Mesendoderm (in vitro differentiated cells): ENCODE data around the gene PRLH.
A peak's percentile ranks its signal among the peaks of the same experiment; 100 is the strongest.

Experiments used
- DNase-seq: peaks from one replicate; pipeline ENCODE4 v3.0.0; 2013
- H2AK5ac ChIP-seq: 2 replicates; pipeline ENCODE4 v1.6.1; 2013; ENCODE audit warnings: low read length, inconsistent platforms
- H2BK120ac ChIP-seq: 2 replicates; pipeline ENCODE4 v1.6.1; 2013; ENCODE audit warnings: low read depth, mild to moderate bottlenecking, low read length, moderate library complexity, mixed read lengths
- H2BK15ac ChIP-seq: replicated peaks from 2 replicates; pipeline ENCODE4 v1.6.1; 2013; ENCODE audit warnings: low read depth, mild to moderate bottlenecking, moderate library complexity
- H2BK5ac ChIP-seq: 2 replicates; pipeline ENCODE4 v1.6.1; 2013; ENCODE audit warnings: low read length, inconsistent platforms
- H3K18ac ChIP-seq: 2 replicates; pipeline ENCODE4 v1.6.1; 2013; ENCODE audit warnings: mild to moderate bottlenecking, low read length, mixed read lengths
- H3K23ac ChIP-seq: one replicate; pipeline ENCODE4 v1.6.1; 2013; ENCODE audit warnings: low read length
- H3K27ac ChIP-seq: 2 replicates; pipeline ENCODE4 v1.5.1; 2013; ENCODE audit warnings: low read depth, mild to moderate bottlenecking, inconsistent platforms, low read length, moderate library complexity
- H3K27me3 ChIP-seq: 2 replicates; pipeline ENCODE4 v1.6.1; 2013; ENCODE audit warnings: low read length, control low read depth, mild to moderate bottlenecking, inconsistent platforms; ENCODE audit not compliant: insufficient read depth, poor library complexity
- H3K36me3 ChIP-seq: 2 replicates; pipeline ENCODE4 v1.6.1; 2013; ENCODE audit warnings: low read length, inconsistent platforms; ENCODE audit not compliant: control insufficient read depth, insufficient read depth
- H3K4ac ChIP-seq: one replicate; pipeline ENCODE4 v1.6.1; 2013; ENCODE audit warnings: low read depth, mild to moderate bottlenecking, low read length, moderate library complexity
- H3K4me1 ChIP-seq: 2 replicates; pipeline ENCODE4 v1.6.1; 2013; ENCODE audit warnings: low read depth, low read length, inconsistent platforms; ENCODE audit not compliant: control insufficient read depth
- H3K4me2 ChIP-seq: 2 replicates; pipeline ENCODE4 v1.6.1; 2013; ENCODE audit warnings: low read length
- H3K4me3 ChIP-seq: 2 replicates; pipeline ENCODE4 v1.5.1; 2013; ENCODE audit warnings: mild to moderate bottlenecking, low read length
- H3K56ac ChIP-seq: one replicate; pipeline ENCODE4 v1.6.1; 2013; ENCODE audit warnings: low read length
- H3K79me1 ChIP-seq: 2 replicates; pipeline ENCODE4 v1.6.1; 2013; ENCODE audit warnings: low read length, inconsistent platforms
- H3K79me2 ChIP-seq: 2 replicates; pipeline ENCODE4 v1.6.1; 2013; ENCODE audit warnings: mild to moderate bottlenecking, low read length; ENCODE audit not compliant: control insufficient read depth, insufficient read depth
- H3K9ac ChIP-seq: 2 replicates; pipeline ENCODE4 v1.6.1; 2013; ENCODE audit warnings: low read length, inconsistent platforms
- H4K5ac ChIP-seq: one replicate; pipeline ENCODE4 v1.6.1; 2013; ENCODE audit warnings: low read length
- H4K8ac ChIP-seq: one replicate; pipeline ENCODE4 v1.6.1; 2013; ENCODE audit warnings: low read depth, mild to moderate bottlenecking, control low read depth, low read length, moderate library complexity
- WGBS: extraction: QIAGEN DNeasy Blood & Tissue Kit; methylation state at CpG from one replicate; pipeline ENCODE4 v1.1.7; 2013; ENCODE audit warnings: low lambda C conversion rate, missing lambda C conversion rate; ENCODE audit not compliant: insufficient coverage; ENCODE audit errors: extremely low coverage; 5-methylcytosine and 5-hydroxymethylcytosine counted together

Gene PRLH

GRCh38 chr2:237599465-237600110 lies 33.2 kb downstream of the PRLH start:
- H4K8ac ChIP-seq: peak overlapping the region; percentile 28
- no peak overlapping the region for H3K23ac ChIP-seq
- H2BK120ac ChIP-seq: peak overlapping the region; percentile 82
- no peaks in the 10 kb centered on the region for H3K79me2 ChIP-seq
- H3K4me3 ChIP-seq: no peak overlapping the region
- H3K4me1 ChIP-seq: peaks cover 22% of the 10 kb centered on the region
- H2BK5ac ChIP-seq: peak overlapping the region; percentile 14
- no peak overlapping the region for H3K9ac ChIP-seq
- no peak overlapping the region for H3K4me2 ChIP-seq
- H3K56ac ChIP-seq: peak overlapping the region; percentile 71
- no peak overlapping the region for H2BK15ac ChIP-seq
- H3K27me3 ChIP-seq: no peaks in the 10 kb centered on the region
- H2AK5ac ChIP-seq: peak overlapping the region; percentile 39
- no peak for DNase-seq
- H3K27ac ChIP-seq: no peak overlapping the region
- no CpG with 5 or more reads among the region's 9 CpGs for WGBS
- peak overlapping the region; percentile 82 for H3K4ac ChIP-seq
- H3K36me3 ChIP-seq: no peaks in the 10 kb centered on the region
- no peak overlapping the region for H4K5ac ChIP-seq
- peak overlapping the region; percentile 76 for H3K18ac ChIP-seq
- no peaks in the 10 kb centered on the region for H3K79me1 ChIP-seq

- DNase-seq: no peak
- H3K4ac ChIP-seq: peak overlapping the region; percentile 82
- H3K56ac ChIP-seq: peak overlapping the region; percentile 71
- H3K27me3 ChIP-seq: no peaks in the 10 kb centered on the region
- peak overlapping the region; percentile 93 for H2AK5ac ChIP-seq
- no peak overlapping the region for H2BK15ac ChIP-seq
- H2BK5ac ChIP-seq: peak overlapping the region; percentile 52
- no peak overlapping the region for H3K23ac ChIP-seq
- no peak overlapping the region for H3K4me3 ChIP-seq
- no peaks in the 10 kb centered on the region for H3K79me2 ChIP-seq
- H3K4me1 ChIP-seq: peaks cover 20% of the 10 kb centered on the region
- H3K79me1 ChIP-seq: no peaks in the 10 kb centered on the region
- H3K9ac ChIP-seq: peak overlapping the region; percentile 4
- no peak overlapping the region for H3K27ac ChIP-seq
- peak overlapping the region; percentile 76 for H3K18ac ChIP-seq
- WGBS: no CpG with 5 or more reads among the region's 16 CpGs
- no peaks in the 10 kb centered on the region for H3K36me3 ChIP-seq
- no peak overlapping the region for H4K8ac ChIP-seq
- H3K4me2 ChIP-seq: no peak overlapping the region
- no peak overlapping the region for H4K5ac ChIP-seq
- peak overlapping the region; percentile 82 for H2BK120ac ChIP-seq
These were observed 34.0 kb downstream of the PRLH start for GRCh38 chr2:237600205-237600846.

DNA sequence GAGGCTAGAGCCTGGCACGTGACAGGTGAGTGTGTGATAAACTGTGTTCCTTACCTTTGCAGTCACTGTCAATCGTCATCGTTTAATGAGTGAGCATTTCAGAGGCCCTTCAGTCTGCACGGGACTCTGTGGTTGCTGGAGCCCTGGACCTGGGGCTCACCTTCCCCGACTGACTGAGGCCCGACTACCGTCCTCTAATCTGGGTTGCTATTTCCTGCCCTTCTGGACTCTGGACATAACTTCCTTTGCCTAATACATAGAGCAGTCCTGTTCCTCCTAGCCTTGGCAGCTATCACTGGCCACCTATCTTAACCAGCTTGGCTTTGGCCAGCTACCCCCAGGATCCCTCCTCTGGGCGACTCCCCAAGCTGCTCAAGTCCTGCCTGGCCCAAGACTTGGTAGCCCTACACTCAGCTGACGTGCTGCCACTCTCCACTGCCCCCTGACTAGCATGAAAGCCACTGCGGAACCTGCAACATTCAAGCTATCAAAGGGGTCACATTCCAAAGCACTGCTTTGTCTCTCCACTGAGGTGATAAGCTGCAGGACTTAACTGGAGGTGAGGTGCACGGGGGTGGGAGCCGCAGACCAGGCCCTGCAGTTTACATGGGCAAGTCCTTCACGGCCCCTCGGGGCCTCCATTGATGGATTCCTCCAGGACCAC lies 35.2 kb downstream of the PRLH start:
- H3K27me3 ChIP-seq: no peaks in the 10 kb centered on the region
- WGBS: no CpG with 5 or more reads among the region's 14 CpGs
- H3K79me1 ChIP-seq: no peaks in the 10 kb centered on the region
- H4K8ac ChIP-seq: no peak overlapping the region
- peaks cover 18% of the 10 kb centered on the region for H3K4me1 ChIP-seq
- H2BK120ac ChIP-seq: peak overlapping the region; percentile 48
- H4K5ac ChIP-seq: no peak overlapping the region
- H3K18ac ChIP-seq: peak overlapping the region; percentile 52
- peak overlapping the region; percentile 56 for H3K4ac ChIP-seq
- H3K9ac ChIP-seq: peak overlapping the region; percentile 54
- DNase-seq: peak; percentile 98
- H3K36me3 ChIP-seq: no peaks in the 10 kb centered on the region
- H3K27ac ChIP-seq: peak overlapping the region; percentile 54
- no peaks in the 10 kb centered on the region for H3K79me2 ChIP-seq
- peak overlapping the region; percentile 64 for H2BK5ac ChIP-seq
- no peak overlapping the region for H3K4me2 ChIP-seq
- peak overlapping the region; percentile 73 for H3K56ac ChIP-seq
- peak overlapping the region; percentile 97 for H2AK5ac ChIP-seq
- H2BK15ac ChIP-seq: no peak overlapping the region
- no peak overlapping the region for H3K4me3 ChIP-seq
- H3K23ac ChIP-seq: no peak overlapping the region

GRCh38 chr2:237602409-237602808 lies 36.0 kb downstream of the PRLH start:
- Histone ChIP-seq H3K23ac (no peak overlapping the region), H2AK5ac (peak overlapping the region; percentile 83), H3K4ac (peak overlapping the region; percentile 88), H3K79me1 (no peaks in the 10 kb centered on the region), H2BK5ac (peak overlapping the region; percentile 81), H3K18ac (peak overlapping the region; percentile 71), H3K4me3 (no peak overlapping the region), H3K9ac (peak overlapping the region; percentile 46), H3K27ac (no peak overlapping the region), H4K5ac (peak overlapping the region; percentile 61), H2BK120ac (peak overlapping the region; percentile 78), H4K8ac (no peak overlapping the region), H3K4me2 (no peak overlapping the region), H3K56ac (peak overlapping the region; percentile 76), H3K36me3 (no peaks in the 10 kb centered on the region), H3K27me3 (no peaks in the 10 kb centered on the region), H2BK15ac (no peak overlapping the region), H3K79me2 (no peaks in the 10 kb centered on the region), H3K4me1 (peaks cover 18% of the 10 kb centered on the region)
- WGBS: no CpG with 5 or more reads among the region's 7 CpGs
- peak; percentile 61 for DNase-seq

- peak overlapping the region; percentile 85 for H3K56ac ChIP-seq
- peak overlapping the region; percentile 2 for H3K23ac ChIP-seq
- H2BK120ac ChIP-seq: peak overlapping the region; percentile 78
These were observed 36.8 kb downstream of the PRLH start for GRCh38 chr2:237603049-237603717.

More at GRCh38 chr2:237603049-237603717, 36.8 kb downstream of the PRLH start:
- H3K79me1 ChIP-seq: no peaks in the 10 kb centered on the region
- no peaks in the 10 kb centered on the region for H3K36me3 ChIP-seq
- peak overlapping the region; percentile 90 for H2BK5ac ChIP-seq
- DNase-seq: no peak
- H2BK15ac ChIP-seq: peak overlapping the region; percentile 37
- no peak overlapping the region for H4K5ac ChIP-seq
- peak overlapping the region; percentile 98 for H3K4ac ChIP-seq
- peak overlapping the region; percentile 56 for H3K9ac ChIP-seq
- H4K8ac ChIP-seq: peak overlapping the region; percentile 41
- H3K79me2 ChIP-seq: no peaks in the 10 kb centered on the region
- H3K4me1 ChIP-seq: peaks cover 18% of the 10 kb centered on the region
- H3K4me3 ChIP-seq: no peak overlapping the region
- H3K27ac ChIP-seq: peak overlapping the region; percentile 88
- WGBS: no CpG with 5 or more reads among the region's 13 CpGs
- peak overlapping the region; percentile 77 for H3K18ac ChIP-seq
- H3K27me3 ChIP-seq: no peaks in the 10 kb centered on the region
- H2AK5ac ChIP-seq: peak overlapping the region; percentile 92
- no peak overlapping the region for H3K4me2 ChIP-seq
